ENCODE data around the gene DPY19L2. TPM values are rescaled to one million over a fixed set of nuclear protein-coding genes. Genes with fewer than 3 reads are reported as not detected.
A peak's percentile ranks its signal among the peaks of the same experiment; 100 is the strongest.
"Not testable (repeated sequence)": the region's sequence is repeated elsewhere in the genome, so short reads cannot be mapped to it uniquely, and the experiment has no call there.

Gene DPY19L2
- total RNA-seq, result 1 to 10 TPM; 5.2 to 6.0 TPM

DNA sequence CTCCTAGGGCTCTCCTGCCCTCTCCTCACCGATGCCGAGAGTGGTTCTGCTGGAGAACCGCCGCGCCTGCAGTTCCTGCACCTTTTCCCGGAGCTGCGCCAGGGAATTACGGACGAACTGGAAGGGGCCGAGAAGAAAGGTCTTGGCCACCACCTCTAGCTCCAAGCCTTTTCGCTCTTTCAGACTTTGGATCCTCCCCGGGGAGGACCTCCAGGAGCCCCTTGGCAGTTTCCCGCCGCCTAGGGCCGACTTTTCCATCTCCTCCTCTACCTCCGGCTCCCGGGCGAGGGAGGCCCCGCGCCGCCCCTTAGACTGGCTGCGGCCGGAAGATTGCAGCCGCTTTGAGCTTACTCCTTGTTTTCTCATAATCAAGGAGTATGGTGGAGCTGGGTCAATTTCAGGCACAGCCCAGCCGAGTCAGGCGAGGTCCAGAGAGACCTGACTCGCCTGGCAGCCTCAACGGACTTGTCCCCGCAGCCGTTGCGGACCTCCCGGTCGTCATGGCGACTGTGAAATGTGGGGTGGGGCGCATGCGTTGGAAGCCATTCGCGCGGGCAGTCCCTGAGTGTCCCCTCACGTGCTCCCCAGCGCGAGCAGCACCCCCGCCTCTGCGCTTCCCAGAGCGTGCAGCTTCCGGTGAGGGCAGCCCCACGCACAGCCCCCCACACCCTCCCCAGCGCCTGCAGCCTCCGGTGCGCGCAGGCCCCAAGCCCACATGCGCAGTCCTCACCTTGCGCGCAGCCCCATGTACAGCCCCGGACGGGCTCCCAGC lies at the start of gene DPY19L2:
Gene DPY19L2, minus strand, starts transcription at position 466 of the 772 bp plus-strand sequence. Its CDS starts 100 bp downstream, at position 366.
- peak within 1 kb of the TSS; percentile 88 for H3K4me3 Mint-ChIP-seq

DNA sequence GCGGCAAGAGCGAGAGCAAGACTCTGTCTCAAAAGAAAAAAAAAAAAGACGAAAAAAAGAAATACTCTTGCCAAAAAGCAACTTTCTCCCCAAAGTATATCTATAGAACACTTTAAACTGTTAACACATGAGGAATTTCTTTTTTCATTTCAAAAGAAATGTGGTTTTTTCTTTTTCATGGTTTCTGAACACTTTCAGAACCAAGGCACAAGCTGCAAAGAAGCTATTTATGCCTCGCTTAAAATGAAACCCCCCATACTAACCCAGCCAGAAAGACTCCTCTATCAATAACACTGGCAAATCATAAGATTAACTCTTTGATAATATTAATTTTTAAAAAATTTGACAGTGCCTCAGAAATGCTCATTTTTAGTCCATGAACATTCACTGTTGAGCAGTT lies 48.6 kb upstream of the DPY19L2 start:
- H3K27ac Mint-ChIP-seq; H3K36me3 Mint-ChIP-seq; ATAC-seq; H3K9me3 Mint-ChIP-seq (ENCODE audit: low read depth); CTCF ChIA-PET; H3K4me3 Mint-ChIP-seq; DNase-seq; H3K27me3 Mint-ChIP-seq: not testable (repeated sequence)
- peaks cover 14% of the 10 kb centered on the region for H3K4me1 Mint-ChIP-seq

More for the DNA sequence above, at the start of gene DPY19L2:
- H3K27ac Mint-ChIP-seq, result peak within 1 kb of the TSS; percentile 75
- no peaks in the 10 kb centered on the region for H3K36me3 Mint-ChIP-seq
- DNase-seq (peak; percentile 83), ATAC-seq (peak; percentile 94)
- CTCF ChIA-PET, result interaction anchor here (1.2 kb wide), 1 partner anchor 121 kb away, joined by 3 read pairs; no protein-coding TSS in a partner anchor
- H3K4me1 Mint-ChIP-seq, result peaks cover 25% of the 10 kb centered on the region
- no peaks in the 10 kb centered on the region for H3K9me3 Mint-ChIP-seq (ENCODE audit: low read depth)
- H3K27me3 Mint-ChIP-seq, result peaks cover 10% of the 10 kb centered on the region

DNA sequence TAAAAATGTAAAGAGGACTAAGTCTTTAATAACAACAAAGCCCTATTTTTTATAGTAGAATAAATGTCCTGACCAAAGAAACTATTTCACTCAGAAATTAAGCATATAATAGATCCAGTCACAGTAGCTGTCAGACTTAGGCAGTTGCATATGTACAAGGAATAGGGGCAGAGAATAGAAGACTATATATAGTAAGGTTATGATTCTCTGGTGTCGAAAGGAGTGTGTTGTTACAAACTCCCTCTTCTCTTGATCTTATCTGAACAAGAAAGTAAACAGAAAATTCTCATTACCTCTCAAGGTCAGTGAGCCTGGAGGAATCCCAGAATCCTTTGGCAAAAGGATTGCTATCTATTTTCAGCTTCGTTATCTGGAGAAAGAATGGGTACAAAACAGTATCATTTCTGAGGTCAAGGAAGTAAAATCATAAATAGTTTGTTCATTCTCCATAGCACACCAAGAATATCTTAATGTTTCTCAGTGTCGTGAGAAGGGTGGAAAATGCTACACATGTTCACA lies 46.9 kb upstream of the DPY19L2 start:
- peaks cover 17% of the 10 kb centered on the region for H3K4me1 Mint-ChIP-seq
- H3K4me3 Mint-ChIP-seq; ATAC-seq; DNase-seq; H3K36me3 Mint-ChIP-seq; H3K9me3 Mint-ChIP-seq (ENCODE audit: low read depth); H3K27ac Mint-ChIP-seq; H3K27me3 Mint-ChIP-seq; CTCF ChIA-PET: not testable (repeated sequence)

DNA sequence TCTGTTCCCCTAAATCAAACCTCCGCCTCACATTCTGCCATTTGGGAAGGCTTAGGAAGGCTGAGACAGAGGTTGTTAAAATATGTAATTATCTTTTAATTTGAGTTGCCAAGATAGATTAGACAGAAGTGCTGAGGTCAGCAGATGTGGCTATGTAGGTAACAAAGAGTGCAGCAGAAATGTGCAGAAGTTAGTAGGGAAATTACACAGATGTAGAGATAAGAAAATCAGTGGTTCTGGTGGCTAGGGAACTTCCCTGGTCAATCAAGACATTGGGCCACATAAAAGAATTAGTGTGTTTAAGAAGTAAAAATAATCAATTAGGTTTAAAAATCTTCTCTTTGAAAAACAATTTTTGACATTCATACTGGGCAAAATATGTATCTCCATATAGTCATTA lies 46.1 kb upstream of the DPY19L2 start:
- DNase-seq; H3K9me3 Mint-ChIP-seq (ENCODE audit: low read depth); H3K36me3 Mint-ChIP-seq; CTCF ChIA-PET; ATAC-seq; H3K27me3 Mint-ChIP-seq; H3K27ac Mint-ChIP-seq; H3K4me3 Mint-ChIP-seq: not testable (repeated sequence)
- peaks cover 17% of the 10 kb centered on the region for H3K4me1 Mint-ChIP-seq

DNA sequence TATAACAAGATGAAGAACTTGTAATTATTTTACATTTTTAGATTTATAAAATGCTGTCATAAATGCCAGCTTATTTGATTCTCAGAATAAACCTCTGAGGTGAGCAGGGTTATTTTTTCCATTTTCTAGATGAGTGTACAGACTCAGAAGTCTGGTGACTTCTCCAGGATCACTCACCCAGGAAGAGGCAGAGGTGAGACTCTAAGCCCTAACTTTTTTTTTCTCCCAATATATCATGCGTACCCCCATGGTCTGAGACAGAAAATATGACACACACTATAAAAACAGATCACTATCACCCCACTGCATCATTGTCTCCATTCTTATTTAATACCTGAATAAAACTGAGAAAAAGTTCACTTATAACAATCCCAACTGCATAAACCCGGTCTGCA lies 45.4 kb upstream of the DPY19L2 start:
- DNase-seq; H3K27me3 Mint-ChIP-seq; H3K4me3 Mint-ChIP-seq; CTCF ChIA-PET; H3K9me3 Mint-ChIP-seq (ENCODE audit: low read depth); H3K36me3 Mint-ChIP-seq; H3K27ac Mint-ChIP-seq: not testable (repeated sequence)
- peak; percentile 45 for ATAC-seq
- peaks cover 17% of the 10 kb centered on the region for H3K4me1 Mint-ChIP-seq

DNA sequence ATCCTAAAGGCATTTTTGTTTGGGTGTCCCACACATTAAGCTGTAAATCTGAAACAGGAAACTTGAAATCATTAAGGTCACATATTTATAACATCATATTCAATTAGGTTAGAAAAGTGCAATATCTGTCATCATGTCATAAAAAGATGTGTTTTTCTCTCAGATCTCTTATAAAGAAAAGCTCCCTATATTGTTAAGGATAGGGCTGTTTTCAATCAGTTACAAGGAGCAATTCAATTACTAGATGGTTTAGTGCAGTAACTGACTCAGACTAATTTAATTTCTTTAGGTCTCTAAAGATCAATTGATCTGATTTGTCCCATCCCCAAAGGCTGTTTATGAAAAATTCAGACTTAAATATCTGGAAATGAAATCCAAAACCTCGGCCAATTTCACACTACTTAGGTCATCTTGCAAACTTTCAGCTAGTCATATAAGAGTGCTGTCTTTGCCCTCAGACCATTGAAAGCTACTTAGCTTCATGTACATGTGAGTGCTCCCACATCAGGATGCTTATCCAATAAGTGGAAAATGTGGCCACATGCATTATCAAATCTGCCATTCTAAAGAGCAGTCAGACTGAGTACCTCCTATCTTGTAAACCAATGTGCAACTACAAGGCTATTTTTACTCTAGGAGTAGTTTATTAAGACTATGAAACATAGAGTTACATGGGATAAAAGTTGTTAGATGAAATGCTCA lies 44.8 kb upstream of the DPY19L2 start:
- H3K27me3 Mint-ChIP-seq; H3K36me3 Mint-ChIP-seq; DNase-seq; ATAC-seq; H3K9me3 Mint-ChIP-seq (ENCODE audit: low read depth); CTCF ChIA-PET; H3K4me3 Mint-ChIP-seq; H3K27ac Mint-ChIP-seq: not testable (repeated sequence)
- H3K4me1 Mint-ChIP-seq, result peaks cover 17% of the 10 kb centered on the region

DNA sequence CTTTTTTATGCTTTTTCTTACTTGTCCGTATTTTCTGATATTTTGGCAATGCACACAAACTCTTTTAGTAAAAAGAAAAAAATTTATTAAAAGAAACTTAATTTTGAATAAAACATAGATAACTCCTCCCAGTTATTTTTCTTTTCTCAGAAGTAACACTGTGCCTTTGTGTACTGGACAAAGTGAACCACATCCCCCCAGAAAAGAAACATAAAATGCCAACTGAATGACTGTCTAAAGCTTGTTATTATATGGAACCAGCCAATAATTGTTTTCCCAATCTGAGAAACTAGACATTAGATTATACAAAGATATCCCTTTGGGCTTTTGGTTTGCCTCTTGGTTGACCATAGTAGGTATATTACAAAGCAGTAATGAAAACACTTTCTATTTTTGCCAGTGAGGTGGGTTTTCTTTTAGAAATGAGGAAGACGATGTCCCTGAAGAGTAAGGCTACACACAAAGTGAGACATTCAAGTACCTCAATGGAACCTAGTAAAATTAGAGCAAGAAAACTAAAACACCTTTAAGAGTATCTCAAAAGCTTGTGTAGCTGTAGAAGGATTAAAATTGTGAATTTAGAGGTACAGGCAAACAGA lies 44.2 kb upstream of the DPY19L2 start:
- DNase-seq; H3K4me3 Mint-ChIP-seq; H3K27ac Mint-ChIP-seq; H3K36me3 Mint-ChIP-seq; ATAC-seq; H3K9me3 Mint-ChIP-seq (ENCODE audit: low read depth); H3K27me3 Mint-ChIP-seq; CTCF ChIA-PET: not testable (repeated sequence)
- H3K4me1 Mint-ChIP-seq, result peaks cover 17% of the 10 kb centered on the region

DNA sequence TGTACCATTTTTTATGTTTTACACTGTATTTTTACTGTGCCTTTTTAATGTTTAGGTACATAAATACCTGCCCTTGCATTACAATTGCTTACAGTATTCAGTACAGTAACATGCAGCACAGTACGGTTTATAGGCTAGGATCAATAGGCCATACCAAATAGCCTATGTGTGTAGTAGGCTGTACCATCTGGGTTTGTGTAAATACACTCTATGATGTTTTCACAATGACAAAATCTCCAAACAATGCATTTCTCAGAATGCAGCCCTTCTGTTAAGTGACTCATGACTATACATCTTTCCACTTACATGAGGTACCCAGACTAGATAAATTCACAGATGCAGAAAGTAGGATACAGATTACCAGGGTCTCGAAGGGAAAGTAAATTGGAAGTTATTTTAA lies 43.0 kb upstream of the DPY19L2 start:
- CTCF ChIA-PET, result not testable (repeated sequence)

DNA sequence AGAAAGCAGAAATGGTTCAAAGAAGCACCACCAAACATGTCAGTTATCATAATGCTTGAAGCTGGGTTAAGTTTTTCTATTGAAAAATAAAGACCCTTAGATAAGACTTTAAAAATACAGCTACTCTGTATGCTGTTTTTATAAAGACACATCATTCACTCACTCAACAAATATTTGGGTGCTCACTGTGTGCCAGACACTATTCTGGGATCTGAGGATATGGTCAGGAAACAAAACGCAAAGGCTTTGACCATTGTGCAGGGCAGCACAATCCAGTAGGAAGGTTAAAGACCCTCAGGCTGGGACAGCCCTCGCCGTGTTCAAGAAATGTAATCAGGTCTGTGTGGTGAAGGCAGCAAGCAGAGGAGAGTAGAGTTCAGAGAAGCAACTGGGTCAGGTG lies 38.0 kb upstream of the DPY19L2 start:
- DNase-seq (no peak), ATAC-seq (no peak)
- no peaks in the 10 kb centered on the region for H3K9me3 Mint-ChIP-seq (ENCODE audit: low read depth)
- no peaks in the 10 kb centered on the region for H3K36me3 Mint-ChIP-seq
- H3K4me3 Mint-ChIP-seq, result no peak overlapping the region
- peaks cover under 1% of the 10 kb centered on the region for H3K4me1 Mint-ChIP-seq
- CTCF ChIA-PET, result no interaction called here
- no peaks in the 10 kb centered on the region for H3K27me3 Mint-ChIP-seq
- H3K27ac Mint-ChIP-seq, result no peak overlapping the region

More for the DNA sequence above, 43.0 kb upstream of the DPY19L2 start:
- H3K4me1 Mint-ChIP-seq, result peaks cover 17% of the 10 kb centered on the region
- H3K27me3 Mint-ChIP-seq; H3K36me3 Mint-ChIP-seq; H3K9me3 Mint-ChIP-seq (ENCODE audit: low read depth); H3K4me3 Mint-ChIP-seq; H3K27ac Mint-ChIP-seq; ATAC-seq; DNase-seq: not testable (repeated sequence)

DNA sequence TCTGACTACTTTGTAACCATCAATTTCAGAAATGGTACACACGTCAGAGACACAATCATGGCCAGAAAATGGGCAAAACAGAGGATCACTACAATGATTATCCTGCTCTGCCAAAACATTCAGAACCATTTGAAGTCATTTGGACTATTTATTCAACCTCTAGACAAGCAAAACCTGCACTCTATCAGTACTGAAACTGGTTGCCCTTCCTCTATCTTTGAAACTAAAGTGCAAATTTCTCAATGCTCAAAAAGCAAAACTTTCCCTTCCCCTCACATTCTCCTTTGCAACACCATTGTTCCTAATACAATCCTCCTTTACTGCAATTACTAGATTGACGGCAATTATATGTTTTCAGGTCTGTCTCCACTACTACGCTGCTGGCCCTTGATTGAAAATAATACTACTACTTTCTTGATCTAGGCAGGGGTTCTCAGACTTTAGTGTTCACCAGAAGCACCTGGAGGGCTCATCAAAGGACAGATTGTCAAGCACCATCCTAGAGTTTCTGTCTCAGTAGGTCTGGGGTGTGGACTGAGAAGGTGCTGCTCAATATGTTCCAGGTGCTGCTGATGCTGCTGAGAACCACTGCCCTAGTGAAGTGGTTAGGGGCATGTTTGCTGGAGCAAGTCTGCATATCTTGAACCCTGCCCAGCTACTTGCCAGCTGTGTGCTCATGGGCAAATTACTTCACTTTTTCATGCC lies 31.5 kb upstream of the DPY19L2 start:
- CTCF ChIA-PET; DNase-seq; H3K36me3 Mint-ChIP-seq; H3K27me3 Mint-ChIP-seq; H3K4me3 Mint-ChIP-seq; ATAC-seq; H3K9me3 Mint-ChIP-seq (ENCODE audit: low read depth); H3K27ac Mint-ChIP-seq; H3K4me1 Mint-ChIP-seq: not testable (repeated sequence)

DNA sequence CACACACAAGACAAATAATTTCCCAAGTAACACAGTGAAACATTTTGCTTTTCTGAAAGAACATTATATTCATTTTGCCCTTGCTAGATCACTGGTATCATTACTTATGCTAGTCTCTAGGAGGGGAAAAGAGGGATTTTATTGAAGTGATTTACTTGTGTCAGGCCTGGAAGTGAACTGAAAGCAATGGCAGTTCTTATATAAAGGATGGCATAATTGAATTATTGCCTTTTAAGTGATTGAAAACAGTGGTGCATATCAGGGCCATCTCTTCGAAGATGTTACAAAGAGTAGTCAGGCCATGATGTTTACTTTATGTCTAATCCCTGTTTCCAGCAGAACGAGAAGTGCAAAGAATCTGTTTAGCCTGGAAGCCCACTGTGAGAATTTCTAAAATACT lies 30.7 kb upstream of the DPY19L2 start:
- H3K27ac Mint-ChIP-seq; H3K4me1 Mint-ChIP-seq; CTCF ChIA-PET; H3K9me3 Mint-ChIP-seq (ENCODE audit: low read depth); H3K4me3 Mint-ChIP-seq; ATAC-seq; H3K27me3 Mint-ChIP-seq; DNase-seq; H3K36me3 Mint-ChIP-seq: not testable (repeated sequence)

DNA sequence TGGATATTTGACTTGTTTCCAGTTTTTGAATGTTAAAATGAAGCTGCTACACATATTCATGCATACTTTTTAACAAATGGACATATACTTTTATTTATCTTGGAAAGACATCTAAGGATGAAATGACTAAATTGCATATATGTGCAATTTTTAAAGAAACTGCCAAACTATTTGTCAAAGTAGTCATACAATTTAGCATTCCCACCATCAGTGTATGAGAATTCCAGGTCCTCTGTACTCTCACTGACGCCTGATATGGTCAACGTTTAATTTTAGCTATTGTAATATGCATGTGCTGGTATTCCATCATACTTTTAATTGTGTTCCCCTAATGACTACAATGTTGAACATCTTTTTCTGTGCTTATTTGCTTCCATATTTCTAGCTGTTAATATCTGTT lies 22.5 kb upstream of the DPY19L2 start:
- H3K27me3 Mint-ChIP-seq; H3K4me1 Mint-ChIP-seq; DNase-seq; ATAC-seq; H3K9me3 Mint-ChIP-seq (ENCODE audit: low read depth); H3K36me3 Mint-ChIP-seq; CTCF ChIA-PET; H3K4me3 Mint-ChIP-seq; H3K27ac Mint-ChIP-seq: not testable (repeated sequence)

DNA sequence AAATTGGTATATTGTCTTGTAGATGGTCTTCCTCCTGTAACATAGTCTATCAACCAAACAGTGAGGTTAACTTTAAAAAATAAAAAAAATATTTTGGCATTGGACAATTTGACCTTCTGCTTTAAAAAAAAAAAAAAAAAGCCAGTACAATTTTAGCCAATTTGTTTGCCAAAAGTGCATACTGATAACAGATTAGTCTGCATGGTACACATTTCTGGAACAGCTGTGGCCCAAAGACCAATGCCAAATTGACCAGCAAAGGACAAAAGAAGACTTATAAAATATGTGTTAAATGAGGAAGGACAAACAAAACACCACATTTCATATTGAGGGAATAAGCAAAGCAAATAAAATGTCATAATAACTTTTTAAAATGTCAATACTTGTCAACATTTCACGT lies 20.8 kb upstream of the DPY19L2 start:
- H3K4me3 Mint-ChIP-seq; DNase-seq; H3K9me3 Mint-ChIP-seq (ENCODE audit: low read depth); H3K36me3 Mint-ChIP-seq; ATAC-seq; CTCF ChIA-PET; H3K27ac Mint-ChIP-seq; H3K27me3 Mint-ChIP-seq; H3K4me1 Mint-ChIP-seq: not testable (repeated sequence)
